Measurements from ENCODE around the gene ALOX5.
"Not testable (repeated sequence)": the region's sequence is repeated elsewhere in the genome, so short reads cannot be mapped to it uniquely, and the experiment has no call there.

The ALOX5 gene

GRCh38 chr10:45404770-45405120, 30.7 kb downstream of the ALOX5 start:
- peak; percentile 47 for DNase-seq (ENCODE audit: low read depth)

GRCh38 chr10:45407542-45407941, 33.5 kb downstream of the ALOX5 start:
- no peak for DNase-seq (ENCODE audit: low read depth)

GRCh38 chr10:45408421-45409319, 34.7 kb downstream of the ALOX5 start:
- DNase-seq (ENCODE audit: low read depth): no peak

GRCh38 chr10:45409347-45409746, 35.3 kb downstream of the ALOX5 start:
- not testable (repeated sequence) for DNase-seq (ENCODE audit: low read depth)

GRCh38 chr10:45409782-45410181, 35.8 kb downstream of the ALOX5 start:
- no peak for DNase-seq (ENCODE audit: low read depth)

- no peak for DNase-seq (ENCODE audit: low read depth)
Observed at GRCh38 chr10:45410489-45410806, 36.4 kb downstream of the ALOX5 start.

GRCh38 chr10:45410807-45411606, 37.0 kb downstream of the ALOX5 start:
- no peak for DNase-seq (ENCODE audit: low read depth)

GRCh38 chr10:45411607-45411940, 37.6 kb downstream of the ALOX5 start:
- DNase-seq (ENCODE audit: low read depth): no peak

GRCh38 chr10:45415062-45415461, 41.0 kb downstream of the ALOX5 start:
- not testable (repeated sequence) for DNase-seq (ENCODE audit: low read depth)

GRCh38 chr10:45416603-45417002, 42.6 kb downstream of the ALOX5 start:
- no peak for DNase-seq (ENCODE audit: low read depth)

GRCh38 chr10:45417746-45418145, 43.7 kb downstream of the ALOX5 start:
- no peak for DNase-seq (ENCODE audit: low read depth)

GRCh38 chr10:45418417-45418848, 44.4 kb downstream of the ALOX5 start:
- no peak for DNase-seq (ENCODE audit: low read depth)

GRCh38 chr10:45418849-45419675, 45.0 kb downstream of the ALOX5 start:
- peak; percentile 23 for DNase-seq (ENCODE audit: low read depth)

GRCh38 chr10:45419676-45420025, 45.6 kb downstream of the ALOX5 start:
- DNase-seq (ENCODE audit: low read depth): no peak

GRCh38 chr10:45420453-45421192, 46.6 kb downstream of the ALOX5 start:
- DNase-seq (ENCODE audit: low read depth): peak; percentile 16

- DNase-seq (ENCODE audit: low read depth): no peak
Observed at GRCh38 chr10:45421221-45422097, 47.4 kb downstream of the ALOX5 start.

GRCh38 chr10:45422207-45422865, 48.3 kb downstream of the ALOX5 start:
- DNase-seq (ENCODE audit: low read depth): no peak

GRCh38 chr10:45422866-45423659, 49.0 kb downstream of the ALOX5 start:
- DNase-seq (ENCODE audit: low read depth): no peak

- no peak for DNase-seq (ENCODE audit: low read depth)
Observed at GRCh38 chr10:45423976-45424499, 50.0 kb downstream of the ALOX5 start.
